Measurements from ENCODE around the gene CHAC1. TPM values are rescaled to one million over a fixed set of nuclear protein-coding genes. Genes with fewer than 3 reads are reported as not detected.

Gene CHAC1
- total and polyA plus RNA-seq, 11 donors = 0.72 to 6.1 (median 2.4) TPM

DNA sequence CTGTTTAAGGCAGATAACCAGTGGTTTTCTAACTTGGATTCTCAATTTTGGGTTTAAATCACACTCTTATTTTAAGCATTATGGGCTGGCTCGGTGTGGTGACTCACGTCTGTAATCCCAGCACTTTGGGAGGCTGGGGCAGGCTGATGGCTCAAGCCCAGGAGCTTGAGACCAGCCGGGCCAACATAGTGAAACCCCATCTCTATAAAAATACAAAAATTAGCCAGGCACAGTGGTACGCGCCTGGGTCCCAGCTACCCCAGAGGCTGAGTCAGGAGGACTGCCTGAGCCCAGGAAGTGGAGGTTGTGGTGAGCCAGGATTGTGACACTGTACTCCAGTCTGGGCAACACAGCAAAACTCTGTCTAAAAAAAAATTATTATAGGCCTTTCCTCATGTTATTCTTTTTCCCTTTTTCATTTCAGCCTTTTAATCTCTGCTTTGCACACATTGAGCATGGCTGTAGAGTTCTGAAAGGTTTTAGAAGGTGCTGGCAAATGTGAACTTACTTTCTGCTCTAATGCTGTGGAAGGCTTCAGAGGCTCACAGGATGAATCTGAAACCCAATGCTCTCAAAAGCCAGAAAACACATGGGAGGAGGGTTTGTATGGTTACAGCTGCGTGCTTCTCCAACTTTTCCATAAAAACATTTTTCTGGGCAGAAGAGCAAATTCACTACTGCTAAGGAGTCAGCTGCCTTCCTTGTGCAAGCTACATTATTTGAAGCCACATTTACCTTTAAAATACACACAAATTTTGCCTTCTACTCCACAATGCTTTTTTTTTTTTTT is 32.5 kb downstream of the CHAC1 start:
- no peak overlapping the region for H3K27ac ChIP-seq
- H3K36me3 ChIP-seq = peaks cover 7 to 93% (median 79%) of the 10 kb centered on the region in 9 donors
- TF ChIP-seq, protein P1, sequence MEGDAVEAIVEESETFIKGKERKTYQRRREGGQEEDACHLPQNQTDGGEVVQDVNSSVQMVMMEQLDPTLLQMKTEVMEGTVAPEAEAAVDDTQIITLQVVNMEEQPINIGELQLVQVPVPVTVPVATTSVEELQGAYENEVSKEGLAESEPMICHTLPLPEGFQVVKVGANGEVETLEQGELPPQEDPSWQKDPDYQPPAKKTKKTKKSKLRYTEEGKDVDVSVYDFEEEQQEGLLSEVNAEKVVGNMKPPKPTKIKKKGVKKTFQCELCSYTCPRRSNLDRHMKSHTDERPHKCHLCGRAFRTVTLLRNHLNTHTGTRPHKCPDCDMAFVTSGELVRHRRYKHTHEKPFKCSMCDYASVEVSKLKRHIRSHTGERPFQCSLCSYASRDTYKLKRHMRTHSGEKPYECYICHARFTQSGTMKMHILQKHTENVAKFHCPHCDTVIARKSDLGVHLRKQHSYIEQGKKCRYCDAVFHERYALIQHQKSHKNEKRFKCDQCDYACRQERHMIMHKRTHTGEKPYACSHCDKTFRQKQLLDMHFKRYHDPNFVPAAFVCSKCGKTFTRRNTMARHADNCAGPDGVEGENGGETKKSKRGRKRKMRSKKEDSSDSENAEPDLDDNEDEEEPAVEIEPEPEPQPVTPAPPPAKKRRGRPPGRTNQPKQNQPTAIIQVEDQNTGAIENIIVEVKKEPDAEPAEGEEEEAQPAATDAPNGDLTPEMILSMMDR (IDR thresholded peaks at IDR 0.05) = no peak
- no peak for TF ChIP-seq POLR2A (IDR thresholded peaks at IDR 0.05)
- peaks cover 0 to 6% (median 0%) of the 10 kb centered on the region in 12 donors for H3K4me1 ChIP-seq
- 95 to 96% (median 95%) methylated on average over 6 of the region's 6 CpGs for WGBS, 4 donors
- no peak for ATAC-seq
- no peak overlapping the region for H3K4me3 ChIP-seq
- intact Hi-C loops (cut with DNase I) = loop anchor here in 1 of 10 donors (10.0 kb wide), 1 partner anchor 69 kb away; no protein-coding TSS in a partner anchor
- DNase-seq = no peak
- no peaks in the 10 kb centered on the region for H3K9me3 ChIP-seq
- no peaks in the 10 kb centered on the region for H3K27me3 ChIP-seq

DNA sequence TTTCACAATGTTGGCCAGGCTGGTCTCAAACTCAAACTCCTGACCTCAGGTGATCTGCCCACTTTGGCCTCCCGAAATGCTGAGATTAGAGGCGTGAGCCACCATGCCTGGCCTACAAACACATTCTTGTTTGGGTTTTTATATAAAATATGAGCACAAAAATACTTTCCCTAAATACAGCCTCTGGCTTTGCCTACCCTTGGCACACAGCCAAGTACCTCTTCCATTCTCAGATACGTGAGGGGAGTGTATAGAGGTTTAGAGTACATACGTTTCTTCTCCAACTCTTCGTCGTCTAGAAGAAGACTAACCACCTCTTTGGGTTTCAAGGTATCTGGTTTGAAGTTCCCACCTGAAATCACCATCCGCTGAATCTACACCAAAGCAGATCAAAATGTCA is 33.5 kb downstream of the CHAC1 start:
- H3K4me3 ChIP-seq = no peak overlapping the region
- intact Hi-C loops (cut with DNase I) = loop anchor here in 1 of 10 donors (10.0 kb wide), 1 partner anchor 68 kb away; no protein-coding TSS in a partner anchor
- DNase-seq (no peak), ATAC-seq (no peak)
- peaks cover 0 to 5% (median 0%) of the 10 kb centered on the region in 12 donors for H3K4me1 ChIP-seq
- TF ChIP-seq, protein P1 (IDR thresholded peaks at IDR 0.05) = no peak
- no peak for TF ChIP-seq POLR2A (IDR thresholded peaks at IDR 0.05)
- no peak overlapping the region for H3K27ac ChIP-seq
- no peaks in the 10 kb centered on the region for H3K9me3 ChIP-seq
- peaks cover 7 to 93% (median 79%) of the 10 kb centered on the region in 9 donors for H3K36me3 ChIP-seq
- no peaks in the 10 kb centered on the region for H3K27me3 ChIP-seq
- WGBS, 4 donors = 77 to 80% (median 78%) methylated on average over 7 of the region's 7 CpGs

DNA sequence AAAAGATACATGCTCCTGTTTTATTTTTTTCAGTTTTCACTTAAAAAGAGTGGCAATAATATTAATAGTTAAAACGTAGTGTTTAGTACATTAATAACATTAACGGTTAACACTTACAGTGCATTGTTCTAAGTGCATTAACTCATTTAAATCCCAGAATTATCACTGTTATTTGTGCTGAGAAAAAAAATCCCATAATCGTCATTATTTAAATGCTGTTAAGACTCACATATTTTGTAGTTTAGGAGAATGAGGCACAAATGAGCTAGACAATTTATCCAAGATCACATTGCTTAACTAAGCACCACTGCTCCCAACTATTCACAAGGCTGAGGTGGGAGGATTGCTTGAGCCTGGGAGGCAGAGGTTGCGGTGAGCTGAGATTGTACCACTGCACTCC is 34.9 kb downstream of the CHAC1 start:
- no peak for ATAC-seq
- TF ChIP-seq POLR2A (IDR thresholded peaks at IDR 0.05) = no peak
- TF ChIP-seq, protein P1 (IDR thresholded peaks at IDR 0.05) = no peak
- H3K4me1 ChIP-seq = peaks cover 0 to 4% (median 0%) of the 10 kb centered on the region in 12 donors
- no peaks in the 10 kb centered on the region for H3K9me3 ChIP-seq
- no peak overlapping the region for H3K27ac ChIP-seq
- 94 to 96% (median 95%) methylated on average over 4 of the region's 4 CpGs for WGBS, 4 donors
- no peaks in the 10 kb centered on the region for H3K27me3 ChIP-seq
- H3K4me3 ChIP-seq = no peak overlapping the region
- peaks cover 7 to 86% (median 71%) of the 10 kb centered on the region in 9 donors for H3K36me3 ChIP-seq
- DNase-seq = no peak
- intact Hi-C loops (cut with DNase I) = loop anchor here in 1 of 10 donors (10.0 kb wide), 1 partner anchor 67 kb away; no protein-coding TSS in a partner anchor

DNA sequence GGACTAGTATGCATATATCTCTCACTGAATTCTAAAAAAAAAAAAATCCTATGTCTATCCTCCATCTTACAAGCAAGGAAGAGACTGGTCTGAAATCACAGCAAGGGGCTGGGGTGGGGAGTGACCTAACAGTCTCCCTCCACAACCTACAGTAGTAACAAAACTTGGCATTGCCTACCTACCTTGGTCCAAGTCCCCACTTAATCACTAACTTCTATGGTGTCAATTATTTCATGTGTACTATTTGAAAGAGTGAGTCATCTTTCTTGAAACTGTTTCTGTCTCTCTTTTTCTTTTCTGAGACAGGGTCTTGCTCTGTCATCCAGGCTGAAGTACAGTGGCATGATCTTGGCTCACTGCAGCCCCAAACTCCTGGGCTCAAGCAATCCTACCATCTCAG is 36.8 kb downstream of the CHAC1 start:
- ATAC-seq (no peak), DNase-seq (no peak)
- H3K27ac ChIP-seq = no peak overlapping the region
- no peaks in the 10 kb centered on the region for H3K27me3 ChIP-seq
- H3K9me3 ChIP-seq = no peaks in the 10 kb centered on the region
- intact Hi-C loops (cut with DNase I) = no loop called here
- peaks cover 0 to 4% (median 0%) of the 10 kb centered on the region in 12 donors for H3K4me1 ChIP-seq
- TF ChIP-seq, protein P1 (IDR thresholded peaks at IDR 0.05) = no peak
- TF ChIP-seq POLR2A (IDR thresholded peaks at IDR 0.05) = no peak
- no peak overlapping the region for H3K4me3 ChIP-seq
- peaks cover 3 to 85% (median 68%) of the 10 kb centered on the region in 9 donors for H3K36me3 ChIP-seq
